GM18867 (cell line): ENCODE measurements around the gene FARS2.

Source experiments
- ATAC-seq: cut with Tn5 transposase; IDR thresholded peaks from one replicate; pipeline ENCODE4 v1.9.1; 2021; ENCODE audit warnings: mild to moderate bottlenecking, moderate library complexity; ENCODE audit not compliant: unreplicated experiment

The FARS2 gene

GRCh38 chr6:5744497-5744896 is 483.2 kb downstream of the FARS2 start:
- no peak for ATAC-seq

GRCh38 chr6:5745081-5745480 is 483.8 kb downstream of the FARS2 start:
- ATAC-seq = no peak

- no peak for ATAC-seq
Observed at GRCh38 chr6:5746053-5746758, 484.9 kb downstream of the FARS2 start.

GRCh38 chr6:5746759-5747130 is 485.4 kb downstream of the FARS2 start:
- no peak for ATAC-seq

GRCh38 chr6:5747379-5747778 is 486.1 kb downstream of the FARS2 start:
- no peak for ATAC-seq

GRCh38 chr6:5749016-5749650 is 487.8 kb downstream of the FARS2 start:
- ATAC-seq = no peak

- no peak for ATAC-seq
Observed at GRCh38 chr6:5749651-5750215, 488.4 kb downstream of the FARS2 start.

GRCh38 chr6:5751525-5752390 is 490.4 kb downstream of the FARS2 start:
- ATAC-seq = no peak

GRCh38 chr6:5752391-5752680 is 491.0 kb downstream of the FARS2 start:
- ATAC-seq = no peak

GRCh38 chr6:5753209-5753608 is 491.9 kb downstream of the FARS2 start:
- ATAC-seq = no peak

GRCh38 chr6:5754904-5755303 is 493.6 kb downstream of the FARS2 start:
- ATAC-seq = no peak

- no peak for ATAC-seq
Observed at GRCh38 chr6:5759571-5759970, 498.3 kb downstream of the FARS2 start.

- ATAC-seq = no peak
Observed at GRCh38 chr6:5761370-5761769, 500.1 kb downstream of the FARS2 start.

GRCh38 chr6:5762561-5762968 is 501.3 kb downstream of the FARS2 start:
- ATAC-seq = no peak

- no peak for ATAC-seq
Observed at GRCh38 chr6:5763407-5763806, 502.1 kb downstream of the FARS2 start.

GRCh38 chr6:5763871-5764270 is 502.6 kb downstream of the FARS2 start:
- no peak for ATAC-seq

- ATAC-seq = no peak
Observed at GRCh38 chr6:5764401-5764955, 503.2 kb downstream of the FARS2 start.

- ATAC-seq = no peak
Observed at GRCh38 chr6:5765141-5765760, 503.9 kb downstream of the FARS2 start.

GRCh38 chr6:5766260-5766659 is 504.9 kb downstream of the FARS2 start:
- ATAC-seq = no peak

GRCh38 chr6:5767471-5767870 is 506.2 kb downstream of the FARS2 start:
- no peak for ATAC-seq

- no peak for ATAC-seq
Observed at GRCh38 chr6:5771211-5771610, 509.9 kb downstream of the FARS2 start.
